Measurements from ENCODE around the gene ZNF592. TPM values are rescaled to one million over a fixed set of nuclear protein-coding genes. Genes with fewer than 3 reads are reported as not detected.

ZNF592 gene
- total and polyA plus RNA-seq, 2 of the 13 experiments (the other 11 are each of a cell fraction or from before 2014, with no cell fraction given): 8.2 to 9.8 TPM

GRCh38 chr15:84747416-84748273, 747 bp upstream of the ZNF592 start (continued):
- TF ChIP-seq ELK4 (CRISPR knock-in tag; IDR thresholded peaks at IDR 0.05; ENCODE audit: borderline replicate concordance): no peak
- no peak for TF ChIP-seq NCOR1 (IDR thresholded peaks at IDR 0.05; ENCODE audit: borderline replicate concordance, low read length)
- peak; percentile 76; the same call in 1 of the 2 replicates for TF ChIP-seq HNRNPL (IDR thresholded peaks at IDR 0.05; ENCODE audit: low read depth, low read length)
- no peak for TF ChIP-seq ZSCAN30 (CRISPR knock-in tag; IDR thresholded peaks at IDR 0.05)
- TF ChIP-seq ZNF670 (CRISPR knock-in tag; IDR thresholded peaks at IDR 0.05; ENCODE audit: borderline replicate concordance): no peak
- TF ChIP-seq CHD2 (IDR thresholded peaks at IDR 0.05; ENCODE audit: low read depth, low read length): no peak
- no peak for TF ChIP-seq MLX (CRISPR knock-in tag; IDR thresholded peaks at IDR 0.05)
- TF ChIP-seq MYPOP (CRISPR knock-in tag; IDR thresholded peaks at IDR 0.05): peak; percentile 77
- no peak for TF ChIP-seq ZNF780A (CRISPR knock-in tag; IDR thresholded peaks at IDR 0.05)
- no peak for TF ChIP-seq RBM39 (IDR thresholded peaks at IDR 0.05; ENCODE audit: low read depth, low read length, poor library complexity, severe bottlenecking)
- TF ChIP-seq MATR3 (CRISPR knock-in tag; IDR thresholded peaks at IDR 0.05): no peak
- no peak for TF ChIP-seq KDM3A (CRISPR knock-in tag; IDR thresholded peaks at IDR 0.05; ENCODE audit: low read depth)
- TF ChIP-seq GATA4 (IDR thresholded peaks at IDR 0.05; ENCODE audit: borderline replicate concordance, low read depth): no peak
- no peak for TF ChIP-seq XBP1 (CRISPR knock-in tag; IDR thresholded peaks at IDR 0.05)
- TF ChIP-seq HIC2 (CRISPR knock-in tag; IDR thresholded peaks at IDR 0.05; ENCODE audit: low read depth): no peak
- TF ChIP-seq AGO2 (optimal IDR thresholded peaks at IDR 0.05; ENCODE audit: low read depth, low read length): peak; percentile 31
- TF ChIP-seq IRF9 (CRISPR knock-in tag; IDR thresholded peaks at IDR 0.05; ENCODE audit: borderline replicate concordance): peak; percentile 46; the same call in 1 of the 2 replicates
- TF ChIP-seq ATF5 (CRISPR knock-in tag; IDR thresholded peaks at IDR 0.05; ENCODE audit: low read depth): no peak
- peak; percentile 66; the same call in 1 of the 2 replicates for TF ChIP-seq ZNF547 (CRISPR knock-in tag; IDR thresholded peaks at IDR 0.05)
- no peak for TF ChIP-seq MTF2 (CRISPR knock-in tag; IDR thresholded peaks at IDR 0.05; ENCODE audit: borderline replicate concordance)
